NOMO-1 (cell line): ENCODE results near the gene SLC12A7.

Source experiments
- DNase-seq, 2 experiments: peaks; one replicate each; lab custom pipeline; 2025; ENCODE audit not compliant: unreplicated experiment in 2 of 2; lab: John Stamatoyannopoulos, UW

The SLC12A7 gene

GRCh38 chr5:1141834-1142233, 30.0 kb upstream of the SLC12A7 start:
- no peak for DNase-seq

GRCh38 chr5:1140818-1141189, 28.9 kb upstream of the SLC12A7 start:
- DNase-seq, result no peak

GRCh38 chr5:1140171-1140817, 28.4 kb upstream of the SLC12A7 start:
- peak; percentile 50 to 53 for DNase-seq

GRCh38 chr5:1139331-1140170, 27.7 kb upstream of the SLC12A7 start:
- DNase-seq, result no peak

GRCh38 chr5:1138445-1139245, 26.8 kb upstream of the SLC12A7 start:
- DNase-seq, result no peak

GRCh38 chr5:1137567-1138444, 25.9 kb upstream of the SLC12A7 start:
- DNase-seq, result peak; percentile 37 to 61

- DNase-seq, result no peak
Measured at GRCh38 chr5:1136814-1137213, 25.0 kb upstream of the SLC12A7 start.

GRCh38 chr5:1135696-1136525, 24.0 kb upstream of the SLC12A7 start:
- no peak for DNase-seq

GRCh38 chr5:1134478-1134877, 22.6 kb upstream of the SLC12A7 start:
- DNase-seq, result peak; percentile 80 to 98

GRCh38 chr5:1133510-1134201, 21.8 kb upstream of the SLC12A7 start:
- DNase-seq, result no peak

- no peak for DNase-seq
Measured at GRCh38 chr5:1133108-1133507, 21.2 kb upstream of the SLC12A7 start.

GRCh38 chr5:1132570-1132969, 20.7 kb upstream of the SLC12A7 start:
- DNase-seq, result no peak

GRCh38 chr5:1131726-1132125, 19.9 kb upstream of the SLC12A7 start:
- DNase-seq, result no peak

GRCh38 chr5:1131191-1131621, 19.3 kb upstream of the SLC12A7 start:
- no peak for DNase-seq

GRCh38 chr5:1130218-1130946, 18.5 kb upstream of the SLC12A7 start:
- no peak for DNase-seq

GRCh38 chr5:1129711-1130055, 17.8 kb upstream of the SLC12A7 start:
- peak in 1 of 2 experiments; percentile 15 for DNase-seq

GRCh38 chr5:1128977-1129710, 17.3 kb upstream of the SLC12A7 start:
- no peak for DNase-seq
